Measurements from ENCODE around the gene LRRC8D. TPM values are rescaled to one million over a fixed set of nuclear protein-coding genes. Genes with fewer than 3 reads are reported as not detected.

LRRC8D gene
- total RNA-seq, 1 experiment from 2014 or later, result 15.0 TPM

DNA sequence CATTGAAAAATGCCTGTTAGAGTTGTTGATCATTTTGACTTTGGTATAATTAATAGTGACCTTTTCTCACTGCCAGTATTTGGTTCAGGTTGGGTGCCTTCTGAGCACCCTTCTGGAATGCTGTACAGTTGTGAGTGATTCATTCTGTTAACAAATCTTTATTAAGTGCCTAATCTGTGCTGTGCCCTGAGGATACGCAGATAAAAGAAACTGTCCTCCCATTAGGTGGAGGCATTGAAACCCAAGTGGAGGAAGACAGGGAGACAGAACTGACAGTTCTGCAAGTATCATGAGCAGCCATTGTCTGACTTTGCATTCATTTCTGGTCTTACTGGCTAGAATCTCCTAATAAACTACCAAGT is 97.9 kb downstream of the LRRC8D start:
- no peaks in the 10 kb centered on the region for H4K20me1 ChIP-seq (ENCODE audit: insufficient read depth)
- TF ChIP-seq, protein P1, sequence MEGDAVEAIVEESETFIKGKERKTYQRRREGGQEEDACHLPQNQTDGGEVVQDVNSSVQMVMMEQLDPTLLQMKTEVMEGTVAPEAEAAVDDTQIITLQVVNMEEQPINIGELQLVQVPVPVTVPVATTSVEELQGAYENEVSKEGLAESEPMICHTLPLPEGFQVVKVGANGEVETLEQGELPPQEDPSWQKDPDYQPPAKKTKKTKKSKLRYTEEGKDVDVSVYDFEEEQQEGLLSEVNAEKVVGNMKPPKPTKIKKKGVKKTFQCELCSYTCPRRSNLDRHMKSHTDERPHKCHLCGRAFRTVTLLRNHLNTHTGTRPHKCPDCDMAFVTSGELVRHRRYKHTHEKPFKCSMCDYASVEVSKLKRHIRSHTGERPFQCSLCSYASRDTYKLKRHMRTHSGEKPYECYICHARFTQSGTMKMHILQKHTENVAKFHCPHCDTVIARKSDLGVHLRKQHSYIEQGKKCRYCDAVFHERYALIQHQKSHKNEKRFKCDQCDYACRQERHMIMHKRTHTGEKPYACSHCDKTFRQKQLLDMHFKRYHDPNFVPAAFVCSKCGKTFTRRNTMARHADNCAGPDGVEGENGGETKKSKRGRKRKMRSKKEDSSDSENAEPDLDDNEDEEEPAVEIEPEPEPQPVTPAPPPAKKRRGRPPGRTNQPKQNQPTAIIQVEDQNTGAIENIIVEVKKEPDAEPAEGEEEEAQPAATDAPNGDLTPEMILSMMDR (IDR thresholded peaks at IDR 0.05 in 2 of 3, conservative IDR thresholded peaks at IDR 0.05 in 1 of 3; ENCODE audit: borderline replicate concordance in 1 of 3, insufficient read depth in 1 of 3, low read depth in 2 of 3, low read length in 2 of 3), result no peak
- TF ChIP-seq, protein P2, sequence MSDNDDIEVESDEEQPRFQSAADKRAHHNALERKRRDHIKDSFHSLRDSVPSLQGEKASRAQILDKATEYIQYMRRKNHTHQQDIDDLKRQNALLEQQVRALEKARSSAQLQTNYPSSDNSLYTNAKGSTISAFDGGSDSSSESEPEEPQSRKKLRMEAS (IDR thresholded peaks at IDR 0.05), result no peak
- TF ChIP-seq RAD21 (IDR thresholded peaks at IDR 0.05; ENCODE audit: low read depth) (no peak), SIN3A (IDR thresholded peaks at IDR 0.05; ENCODE audit: low read depth) (no peak), CEBPB (IDR thresholded peaks at IDR 0.05; ENCODE audit: low read depth) (no peak), EZH2 (IDR thresholded peaks at IDR 0.05) (no peak), CBX3 (IDR thresholded peaks at IDR 0.05; ENCODE audit: low read depth) (no peak), EGR1 (IDR thresholded peaks at IDR 0.05; ENCODE audit: low read depth) (no peak)
- TF ChIP-seq, protein P3, sequence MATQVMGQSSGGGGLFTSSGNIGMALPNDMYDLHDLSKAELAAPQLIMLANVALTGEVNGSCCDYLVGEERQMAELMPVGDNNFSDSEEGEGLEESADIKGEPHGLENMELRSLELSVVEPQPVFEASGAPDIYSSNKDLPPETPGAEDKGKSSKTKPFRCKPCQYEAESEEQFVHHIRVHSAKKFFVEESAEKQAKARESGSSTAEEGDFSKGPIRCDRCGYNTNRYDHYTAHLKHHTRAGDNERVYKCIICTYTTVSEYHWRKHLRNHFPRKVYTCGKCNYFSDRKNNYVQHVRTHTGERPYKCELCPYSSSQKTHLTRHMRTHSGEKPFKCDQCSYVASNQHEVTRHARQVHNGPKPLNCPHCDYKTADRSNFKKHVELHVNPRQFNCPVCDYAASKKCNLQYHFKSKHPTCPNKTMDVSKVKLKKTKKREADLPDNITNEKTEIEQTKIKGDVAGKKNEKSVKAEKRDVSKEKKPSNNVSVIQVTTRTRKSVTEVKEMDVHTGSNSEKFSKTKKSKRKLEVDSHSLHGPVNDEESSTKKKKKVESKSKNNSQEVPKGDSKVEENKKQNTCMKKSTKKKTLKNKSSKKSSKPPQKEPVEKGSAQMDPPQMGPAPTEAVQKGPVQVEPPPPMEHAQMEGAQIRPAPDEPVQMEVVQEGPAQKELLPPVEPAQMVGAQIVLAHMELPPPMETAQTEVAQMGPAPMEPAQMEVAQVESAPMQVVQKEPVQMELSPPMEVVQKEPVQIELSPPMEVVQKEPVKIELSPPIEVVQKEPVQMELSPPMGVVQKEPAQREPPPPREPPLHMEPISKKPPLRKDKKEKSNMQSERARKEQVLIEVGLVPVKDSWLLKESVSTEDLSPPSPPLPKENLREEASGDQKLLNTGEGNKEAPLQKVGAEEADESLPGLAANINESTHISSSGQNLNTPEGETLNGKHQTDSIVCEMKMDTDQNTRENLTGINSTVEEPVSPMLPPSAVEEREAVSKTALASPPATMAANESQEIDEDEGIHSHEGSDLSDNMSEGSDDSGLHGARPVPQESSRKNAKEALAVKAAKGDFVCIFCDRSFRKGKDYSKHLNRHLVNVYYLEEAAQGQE (IDR thresholded peaks at IDR 0.05; ENCODE audit: low read depth), result no peak
- TF ChIP-seq, protein P4, sequence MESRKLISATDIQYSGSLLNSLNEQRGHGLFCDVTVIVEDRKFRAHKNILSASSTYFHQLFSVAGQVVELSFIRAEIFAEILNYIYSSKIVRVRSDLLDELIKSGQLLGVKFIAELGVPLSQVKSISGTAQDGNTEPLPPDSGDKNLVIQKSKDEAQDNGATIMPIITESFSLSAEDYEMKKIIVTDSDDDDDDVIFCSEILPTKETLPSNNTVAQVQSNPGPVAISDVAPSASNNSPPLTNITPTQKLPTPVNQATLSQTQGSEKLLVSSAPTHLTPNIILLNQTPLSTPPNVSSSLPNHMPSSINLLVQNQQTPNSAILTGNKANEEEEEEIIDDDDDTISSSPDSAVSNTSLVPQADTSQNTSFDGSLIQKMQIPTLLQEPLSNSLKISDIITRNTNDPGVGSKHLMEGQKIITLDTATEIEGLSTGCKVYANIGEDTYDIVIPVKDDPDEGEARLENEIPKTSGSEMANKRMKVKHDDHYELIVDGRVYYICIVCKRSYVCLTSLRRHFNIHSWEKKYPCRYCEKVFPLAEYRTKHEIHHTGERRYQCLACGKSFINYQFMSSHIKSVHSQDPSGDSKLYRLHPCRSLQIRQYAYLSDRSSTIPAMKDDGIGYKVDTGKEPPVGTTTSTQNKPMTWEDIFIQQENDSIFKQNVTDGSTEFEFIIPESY (IDR thresholded peaks at IDR 0.05; ENCODE audit: extremely low read depth, insufficient replicate concordance, low read length), result no peak
- intact Hi-C loops (cut with micrococcal nuclease), result no loop called here
- peaks cover 0 to 6% of the 10 kb centered on the region in 2 experiments; a peak in 1 of 4 replicates for H3K9me3 ChIP-seq (ENCODE audit: control insufficient read depth in 1 of 2, insufficient read depth in 1 of 2, low read depth in 1 of 2, low read length in 2 of 2)
- RAD21 ChIA-PET (ENCODE audit: low non-redundant PET in 1 of 2, low total read pairs in 2 of 2, uncharacterized antibody in 2 of 2, unreplicated experiment in 2 of 2), result no interaction called here
- no peak overlapping the region for H3K9ac ChIP-seq (ENCODE audit: low read length)
- DNase-seq (ENCODE audit: low read depth, low spot score) (no peak), ATAC-seq (no peak; the same call in 1 of the 2 replicates)
- H3K27ac ChIP-seq (ENCODE audit: low read depth, low read length), result no peak overlapping the region
- H3K27me3 ChIP-seq (ENCODE audit: insufficient read depth, low read length), result no peaks in the 10 kb centered on the region
- peaks cover 6 to 12% of the 10 kb centered on the region in 2 experiments; a peak in 2 of 4 replicates for H3K4me1 ChIP-seq (ENCODE audit: control insufficient read depth in 1 of 2, insufficient read depth in 2 of 2, low read length in 2 of 2)
- no TSS peak for BruUV-seq (replicated peaks)
- no peaks in the 10 kb centered on the region for H3K79me2 ChIP-seq (ENCODE audit: insufficient read depth, low read length)
- no peaks in the 10 kb centered on the region for H3K9me2 ChIP-seq (ENCODE audit: insufficient read depth)
- peaks cover 0 to 7% of the 10 kb centered on the region in 2 experiments; a peak in 1 of 4 replicates for H3K36me3 ChIP-seq (ENCODE audit: control insufficient read depth in 1 of 2, insufficient read depth in 2 of 2, low read length in 2 of 2)
- CTCF ChIA-PET, result no interaction called here
- H2AFZ ChIP-seq (ENCODE audit: low read depth, low read length, poor library complexity, severe bottlenecking), result no peak overlapping the region
- H3K4me2 ChIP-seq (ENCODE audit: low read length), result no peak overlapping the region
- H3K4me3 ChIP-seq (replicated peaks in 1 of 2; ENCODE audit: low read depth in 1 of 2, low read length in 2 of 2), result no peak overlapping the region
- POLR2A ChIA-PET, result interaction anchor here (0.9 kb wide), 1 partner anchor 12 kb away, joined by 3 read pairs; no protein-coding TSS in a partner anchor

All from HCT116 (cell line).